NCI-H2227 treated with DMSO at 0.1 percent for 48 hours (cell line): ENCODE data around the gene CLSTN2.

ENCODE experiments used
- DNase-seq: peaks from one replicate; lab custom pipeline; 2025; lab: John Stamatoyannopoulos, UW

The CLSTN2 gene

DNA sequence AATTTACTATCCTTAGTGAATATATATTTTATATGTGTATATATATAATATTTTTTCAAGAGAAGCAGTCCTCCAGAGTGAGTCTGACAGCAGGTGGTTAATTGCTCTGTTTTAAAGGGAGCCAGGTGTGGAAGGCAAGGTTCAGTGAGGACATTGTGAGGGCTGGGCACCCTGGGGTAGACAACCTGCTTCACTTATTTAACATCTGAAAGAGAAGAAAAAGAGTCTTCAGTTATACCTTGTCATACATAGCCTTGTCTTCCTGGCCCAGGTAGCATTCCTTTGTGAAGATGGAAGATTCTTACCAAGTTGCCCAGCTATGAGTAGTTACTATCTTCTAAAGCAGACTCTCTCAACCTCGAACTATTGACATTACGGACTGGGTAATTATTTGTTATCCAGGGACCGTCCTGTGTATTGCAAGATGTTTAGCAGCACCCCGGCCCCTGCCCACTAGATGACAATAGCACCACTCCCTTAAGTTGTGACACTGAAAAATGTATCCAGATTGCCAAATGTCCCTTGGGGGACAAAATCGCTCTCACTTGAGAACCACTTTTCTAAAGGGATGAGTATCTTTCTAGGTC lies 406.9 kb downstream of the CLSTN2 start:
- DNase-seq, result no peak

DNA sequence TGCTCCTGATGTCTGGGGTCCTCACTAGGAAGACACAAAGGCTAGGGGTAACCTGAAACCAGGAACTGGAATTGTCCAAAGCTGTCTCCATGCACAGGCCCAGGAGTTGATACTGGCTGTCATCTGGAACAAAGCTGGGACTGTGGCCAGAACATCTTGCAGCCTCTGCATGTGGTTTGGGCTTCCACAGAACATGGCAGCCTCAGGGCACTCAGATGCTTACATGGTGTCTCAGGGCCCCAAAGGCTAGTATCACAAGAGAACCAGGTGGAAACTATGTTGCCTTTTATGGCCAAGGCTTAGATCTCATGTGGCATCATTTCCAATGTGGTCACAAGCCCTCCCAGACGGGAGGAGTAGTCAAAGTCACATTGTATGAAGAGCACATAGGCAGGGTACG lies 407.7 kb downstream of the CLSTN2 start:
- DNase-seq, result no peak

GRCh38 chr3:140343211-140344081 lies 408.5 kb downstream of the CLSTN2 start:
- DNase-seq, result no peak

- no peak for DNase-seq
Observed at GRCh38 chr3:140344082-140344454, 409.1 kb downstream of the CLSTN2 start.

- no peak for DNase-seq
Observed at GRCh38 chr3:140344601-140345205, 409.7 kb downstream of the CLSTN2 start.

GRCh38 chr3:140347151-140347550 lies 412.2 kb downstream of the CLSTN2 start:
- DNase-seq, result no peak

- DNase-seq, result no peak
Observed at GRCh38 chr3:140349938-140350337, 415.0 kb downstream of the CLSTN2 start.

GRCh38 chr3:140351466-140351865 lies 416.5 kb downstream of the CLSTN2 start:
- DNase-seq, result no peak

DNA sequence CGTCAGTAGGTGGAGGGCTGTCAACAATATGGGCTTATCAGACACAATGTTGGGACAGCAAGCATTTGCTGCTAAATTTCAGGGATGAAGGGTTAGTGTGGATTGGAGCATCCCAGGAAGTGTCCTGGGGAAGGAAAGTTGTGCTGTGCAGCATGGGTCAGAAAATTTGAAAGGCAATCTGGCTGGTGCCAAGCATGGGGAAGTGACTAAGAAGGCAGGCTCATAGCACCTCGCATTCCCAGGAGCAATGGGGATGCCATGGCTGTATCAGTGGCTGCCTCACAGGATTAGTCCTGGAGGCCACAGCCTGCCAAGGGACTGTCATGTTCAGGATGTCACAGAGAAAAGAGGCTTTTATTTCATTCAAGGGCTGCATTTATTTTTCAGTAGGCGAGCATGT lies 420.5 kb downstream of the CLSTN2 start:
- no peak for DNase-seq

DNA sequence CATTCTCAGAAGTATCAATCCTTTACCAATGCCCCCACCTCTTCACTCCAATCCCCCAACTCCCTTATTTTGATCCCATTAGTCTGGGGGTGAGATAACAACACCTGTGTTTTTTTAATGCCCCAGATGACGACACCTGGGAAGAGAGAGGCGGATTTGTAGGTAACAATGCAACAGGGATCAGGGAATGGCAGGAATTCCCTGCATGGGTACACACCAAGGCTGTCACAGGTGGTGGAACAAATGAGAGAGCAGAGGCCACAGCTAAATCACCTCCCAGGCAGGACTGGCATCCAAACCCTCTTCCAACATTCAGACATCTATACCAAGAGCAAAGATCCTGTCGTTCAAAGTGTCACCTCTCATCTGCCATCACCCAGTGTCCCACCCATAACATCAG lies 423.7 kb downstream of the CLSTN2 start:
- DNase-seq, result no peak

DNA sequence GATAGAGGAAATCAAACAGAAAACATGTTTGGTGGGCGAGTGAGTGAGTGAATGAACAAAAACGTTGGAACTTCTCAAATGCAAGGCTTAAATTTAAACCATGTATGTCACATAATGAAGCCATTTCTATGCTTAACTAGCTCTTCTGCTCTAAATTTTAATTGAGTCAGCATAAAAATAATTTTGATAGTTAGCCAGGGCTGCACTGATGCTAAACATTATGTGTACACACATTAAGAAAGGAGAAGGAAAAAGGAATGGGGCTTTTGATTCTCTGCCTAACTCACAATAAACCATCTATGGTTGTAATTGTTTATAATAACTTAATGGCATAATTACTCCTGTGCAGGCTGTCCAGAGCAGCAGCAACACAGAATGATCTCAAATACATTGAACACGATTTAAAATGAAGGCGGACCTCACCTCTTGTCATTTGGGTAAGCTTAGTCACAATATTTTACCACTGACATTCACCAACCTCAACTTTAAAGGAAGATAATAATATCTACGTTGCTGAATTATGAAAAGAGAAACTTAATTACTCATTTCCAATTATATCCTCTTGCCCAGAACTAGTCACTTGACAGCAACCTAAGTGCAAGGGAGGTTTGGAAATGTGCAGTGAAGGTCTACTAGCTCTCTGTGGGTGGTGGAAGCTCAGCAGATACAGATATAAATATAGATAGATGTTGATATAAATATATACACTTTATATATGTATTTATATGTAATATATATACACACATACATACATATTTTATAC lies 424.4 kb downstream of the CLSTN2 start:
- DNase-seq, result no peak

GRCh38 chr3:140360332-140360731 lies 425.3 kb downstream of the CLSTN2 start:
- no peak for DNase-seq

DNA sequence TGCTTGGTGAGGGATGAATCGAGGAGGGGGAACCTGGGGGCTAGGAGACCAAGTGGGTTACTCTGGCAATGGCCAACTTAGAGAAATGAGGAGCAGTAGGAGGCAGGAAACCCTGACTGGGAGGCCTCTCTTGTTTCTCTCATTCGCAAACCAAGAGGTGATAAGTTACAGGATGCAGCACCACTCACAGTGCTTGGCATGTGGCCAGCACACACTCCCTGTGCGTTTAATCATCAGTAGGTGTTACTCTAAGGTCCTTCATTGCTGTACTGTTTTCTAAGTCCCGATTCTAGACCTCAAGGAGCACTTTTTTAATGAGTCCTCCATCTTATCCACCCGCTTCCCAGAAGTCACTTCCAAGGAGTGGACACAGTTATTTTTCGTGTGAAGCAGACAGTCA lies 428.8 kb downstream of the CLSTN2 start:
- no peak for DNase-seq

DNA sequence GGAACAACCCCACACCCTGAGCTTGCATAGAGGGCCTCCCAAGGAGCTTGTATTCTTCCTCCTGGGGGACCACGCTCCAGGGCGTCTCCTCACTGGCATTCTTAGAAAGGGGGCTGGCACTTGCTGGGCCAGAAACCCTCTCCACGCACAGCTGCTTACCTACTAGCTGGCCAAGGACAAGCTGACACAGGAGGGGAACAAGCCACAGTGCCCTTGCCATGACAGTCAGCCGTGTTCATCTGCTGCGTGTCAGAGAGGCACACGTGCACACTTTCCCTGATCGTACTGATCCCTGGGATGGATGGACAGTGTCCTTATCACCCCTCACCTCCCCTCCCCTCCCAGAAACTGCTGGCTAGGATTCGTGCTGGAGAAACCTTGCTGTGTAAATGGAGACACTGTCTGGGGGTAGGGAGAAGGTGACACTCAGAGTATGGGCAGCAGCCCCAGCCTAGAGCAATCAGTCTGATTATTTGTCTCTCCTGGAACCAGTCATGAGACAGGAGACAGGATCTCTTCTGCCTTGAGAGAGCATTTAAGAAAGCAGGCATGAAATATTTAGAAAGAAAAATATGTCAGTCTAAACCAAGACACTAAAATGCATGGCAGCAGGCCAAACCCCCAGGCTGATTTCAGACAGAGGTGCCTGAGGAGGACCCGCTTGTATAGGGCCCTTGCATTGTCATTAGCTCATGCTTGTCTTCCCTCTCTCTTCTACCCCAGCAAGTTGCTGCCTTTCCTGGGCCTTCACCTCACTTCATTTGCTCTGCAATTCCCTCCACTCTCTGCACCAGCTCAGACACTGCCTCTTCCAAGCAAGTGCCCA lies 431.1 kb downstream of the CLSTN2 start:
- no peak for DNase-seq

- DNase-seq, result no peak
Observed at GRCh38 chr3:140368223-140368811, 433.3 kb downstream of the CLSTN2 start.

DNA sequence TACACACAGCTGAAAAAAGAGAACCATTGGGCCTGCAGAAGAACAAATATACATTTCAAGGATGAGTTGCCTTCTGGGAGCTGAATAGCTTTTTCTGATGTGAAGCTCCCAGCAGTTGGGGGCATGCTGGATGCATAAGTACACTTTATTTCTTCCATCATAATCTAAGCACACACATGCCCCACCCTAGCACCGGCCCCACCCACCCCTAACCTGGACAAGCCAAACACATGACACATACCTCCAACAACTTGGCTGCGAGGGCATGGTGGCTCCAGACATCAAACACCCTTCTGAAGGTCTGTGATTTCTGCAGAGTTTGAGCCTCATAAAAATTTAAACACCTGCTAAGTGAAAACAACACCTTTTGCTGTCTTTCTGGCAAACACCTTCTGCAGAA lies 435.7 kb downstream of the CLSTN2 start:
- DNase-seq, result no peak

- DNase-seq, result no peak
Observed at GRCh38 chr3:140373234-140373633, 438.2 kb downstream of the CLSTN2 start.

DNA sequence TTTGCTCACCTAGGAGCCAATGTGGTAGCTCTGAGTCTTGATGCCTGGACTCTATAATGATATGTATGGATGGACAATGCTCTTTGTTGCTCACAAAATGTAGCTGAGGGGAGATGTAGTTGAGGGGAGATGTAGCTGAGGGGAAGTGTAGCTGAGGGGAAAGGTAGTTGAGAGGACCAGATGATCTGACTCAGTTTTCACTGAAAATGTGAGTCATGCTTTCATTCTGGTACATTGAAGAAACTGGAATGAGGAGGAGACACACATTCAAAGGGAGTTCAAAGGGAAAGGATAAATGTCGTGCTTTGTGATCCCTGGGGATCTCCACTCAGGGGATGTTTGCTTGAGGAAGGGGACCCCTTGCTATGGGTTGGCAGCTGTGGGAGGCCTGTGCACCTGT lies 440.0 kb downstream of the CLSTN2 start:
- DNase-seq, result no peak

GRCh38 chr3:140376136-140376889 lies 441.3 kb downstream of the CLSTN2 start:
- no peak for DNase-seq

DNA sequence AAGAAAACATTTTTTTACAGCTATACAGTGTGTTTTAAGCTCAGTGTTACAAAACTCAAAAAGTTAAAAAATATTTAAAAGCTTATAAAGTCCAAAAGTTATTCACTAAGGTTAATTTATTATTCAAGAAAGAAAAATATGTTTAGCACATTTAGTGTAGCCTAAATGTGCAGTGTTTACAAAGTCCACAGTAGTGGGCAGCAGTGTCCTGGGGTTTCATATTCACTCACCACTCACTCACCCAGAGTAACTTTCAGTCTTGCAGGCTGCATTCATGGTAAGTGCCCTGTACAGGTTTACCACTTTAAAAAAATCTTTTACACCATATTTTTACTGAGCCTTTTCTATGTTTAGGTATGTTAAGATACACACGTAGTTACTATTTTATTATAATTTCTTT lies 442.7 kb downstream of the CLSTN2 start:
- DNase-seq, result no peak
